AG08395 (cell line): Measurements from ENCODE around the gene FCGR2B.
"Not testable (repeated sequence)": the region's sequence is repeated elsewhere in the genome, so short reads cannot be mapped to it uniquely, and the experiment has no call there.

Experiments
- DNase-seq: peaks from one replicate; pipeline ENCODE4 v3.0.0; 2012; ENCODE audit warnings: mixed read lengths, low spot score

Gene FCGR2B

DNA sequence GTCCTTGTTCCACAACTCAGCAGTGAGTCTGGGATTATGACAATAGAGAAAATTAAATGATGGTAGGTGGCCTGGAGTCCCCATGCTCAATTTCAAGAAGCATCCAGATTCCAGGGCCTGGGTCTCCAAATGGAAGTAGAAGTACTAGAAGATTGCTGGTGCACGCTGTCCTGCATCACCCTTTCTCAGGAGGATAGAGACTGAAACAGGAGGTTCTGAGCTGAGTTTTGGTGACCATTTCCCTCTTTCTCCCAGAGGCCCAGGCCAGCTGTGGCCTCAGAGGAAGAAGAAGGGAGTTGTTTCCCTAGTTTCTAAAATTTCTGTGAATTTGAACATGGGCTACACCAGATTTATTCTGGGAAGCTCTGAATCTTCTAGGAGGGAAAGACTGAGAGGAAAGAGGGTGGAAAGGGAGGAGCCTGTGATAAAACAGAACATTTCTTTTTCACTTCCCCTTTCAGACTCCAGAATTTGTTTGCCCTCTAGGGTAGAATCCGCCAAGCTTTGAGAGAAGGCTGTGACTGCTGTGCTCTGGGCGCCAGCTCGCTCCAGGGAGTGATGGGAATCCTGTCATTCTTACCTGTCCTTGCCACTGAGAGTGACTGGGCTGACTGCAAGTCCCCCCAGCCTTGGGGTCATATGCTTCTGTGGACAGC is at the start of gene FCGR2B:
FCGR2B (plus strand) TSS at position 460 of the 656 bp plus-strand sequence; CDS start at position 559, 99 bp downstream.
- not testable (repeated sequence) for DNase-seq

DNA sequence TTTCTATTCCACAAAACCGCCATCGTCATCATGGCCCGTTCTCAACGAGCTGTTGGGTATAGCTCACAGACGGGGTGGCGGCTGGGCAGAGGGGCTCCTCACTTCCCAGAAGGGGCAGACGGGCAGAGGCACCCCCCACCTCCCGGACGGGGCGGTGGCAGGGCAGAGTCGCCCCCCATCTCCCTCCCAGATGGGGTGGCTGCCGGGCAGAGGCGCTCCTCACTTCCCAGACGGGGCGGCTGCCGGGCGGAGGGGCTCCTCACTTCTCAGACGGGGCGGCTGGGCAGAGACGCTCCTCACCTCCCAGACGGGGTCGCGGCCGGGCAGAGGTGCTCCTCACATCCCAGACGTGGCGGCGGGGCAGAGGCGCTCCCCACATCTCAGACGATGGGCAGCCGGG is 46.5 kb upstream of the FCGR2B start:
- not testable (repeated sequence) for DNase-seq

DNA sequence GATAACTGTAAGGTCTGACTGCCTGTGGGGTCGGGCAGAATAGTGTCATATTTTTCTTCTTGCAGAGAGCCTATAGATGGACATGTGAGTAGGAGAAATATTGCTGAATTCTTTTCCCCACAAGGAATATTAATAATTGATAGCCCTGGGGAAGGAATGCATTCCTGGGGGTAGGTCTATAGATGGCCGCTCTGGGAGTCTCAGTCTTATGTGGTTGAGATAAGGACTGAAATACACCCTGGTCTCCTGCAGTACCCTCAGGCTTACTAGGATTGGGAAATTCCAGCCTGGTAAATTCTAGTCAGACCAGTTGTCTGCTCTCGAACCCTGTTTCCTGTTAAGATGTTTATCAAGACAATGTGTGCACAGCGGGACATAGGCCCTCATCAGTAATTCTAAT is 44.4 kb upstream of the FCGR2B start:
- DNase-seq = not testable (repeated sequence)

DNA sequence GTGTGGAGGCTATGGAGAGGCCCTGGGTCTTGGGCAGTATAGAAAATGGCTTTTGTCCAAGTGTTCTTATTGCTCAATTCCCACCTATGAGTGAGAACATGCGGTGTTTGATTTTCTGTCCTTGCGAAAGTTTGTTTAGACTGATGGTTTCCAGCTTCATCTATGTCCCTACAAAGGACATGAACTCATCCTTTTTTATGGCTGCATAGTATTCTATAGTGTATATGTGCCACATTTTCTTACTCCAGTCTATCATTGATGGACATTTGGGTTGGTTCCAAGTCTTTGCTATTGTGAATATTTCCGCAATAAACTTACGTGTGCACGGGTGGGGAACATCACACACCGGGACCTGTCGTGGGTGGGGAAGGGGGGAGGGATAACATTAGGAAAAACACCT is 42.5 kb upstream of the FCGR2B start:
- not testable (repeated sequence) for DNase-seq

DNA sequence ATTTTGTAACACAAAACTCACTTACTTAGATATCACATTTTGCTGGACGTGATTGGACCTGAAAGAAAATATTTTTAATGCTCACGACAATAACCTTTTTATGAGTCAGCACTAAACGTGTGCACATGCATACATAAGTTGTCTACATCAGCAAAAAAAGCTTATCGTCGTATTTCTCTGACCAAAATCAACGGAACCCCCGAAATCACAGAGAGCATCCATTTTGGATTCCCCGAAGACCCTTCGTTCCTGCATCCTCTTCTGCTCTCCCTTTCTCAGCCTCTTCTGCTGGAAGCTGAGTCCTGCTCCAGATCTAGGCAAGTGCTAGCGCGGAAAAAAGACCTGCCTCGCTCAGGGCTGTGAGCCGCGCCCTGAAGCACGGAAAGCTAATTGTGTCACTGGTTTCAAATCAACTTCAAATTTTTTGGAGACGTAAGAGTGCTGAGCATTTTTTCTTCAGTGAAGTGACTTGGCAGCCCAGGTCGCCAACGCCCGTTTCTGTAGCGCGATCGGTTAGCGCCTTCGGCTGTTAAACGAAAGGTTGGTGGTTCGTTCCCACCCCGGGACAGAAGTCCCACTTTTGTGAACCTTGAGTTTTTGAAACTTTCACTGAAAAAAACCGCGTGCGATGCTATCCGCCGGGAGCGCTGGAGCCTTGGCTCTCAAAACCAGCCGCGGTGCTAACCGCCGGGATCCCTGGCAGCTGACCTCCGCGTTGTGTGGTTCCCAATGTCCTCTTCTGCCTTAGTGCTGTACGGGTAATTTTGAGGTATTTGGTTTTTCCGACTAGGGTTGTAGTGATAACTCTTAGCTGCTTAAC is 41.6 kb upstream of the FCGR2B start:
- DNase-seq = peak; percentile 60

DNA sequence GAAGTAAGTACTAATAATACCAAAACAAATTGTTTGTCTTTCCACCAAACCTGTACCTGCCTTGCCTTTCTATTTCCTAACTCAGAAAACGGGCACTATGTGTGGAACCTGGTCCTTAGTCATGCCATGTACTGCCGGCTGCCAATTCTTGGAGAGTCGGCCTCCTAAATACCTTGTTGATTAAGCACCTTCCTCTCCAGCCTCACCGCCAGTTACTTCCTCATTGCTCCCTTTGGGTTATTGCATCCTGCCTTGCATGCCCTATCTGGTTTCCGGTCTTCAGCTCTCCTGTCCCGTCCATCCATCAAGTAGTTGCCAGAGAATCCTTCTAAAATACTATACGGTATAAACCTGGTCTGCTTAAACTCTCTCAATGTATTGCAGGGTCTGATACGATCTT is 40.9 kb upstream of the FCGR2B start:
- not testable (repeated sequence) for DNase-seq

DNA sequence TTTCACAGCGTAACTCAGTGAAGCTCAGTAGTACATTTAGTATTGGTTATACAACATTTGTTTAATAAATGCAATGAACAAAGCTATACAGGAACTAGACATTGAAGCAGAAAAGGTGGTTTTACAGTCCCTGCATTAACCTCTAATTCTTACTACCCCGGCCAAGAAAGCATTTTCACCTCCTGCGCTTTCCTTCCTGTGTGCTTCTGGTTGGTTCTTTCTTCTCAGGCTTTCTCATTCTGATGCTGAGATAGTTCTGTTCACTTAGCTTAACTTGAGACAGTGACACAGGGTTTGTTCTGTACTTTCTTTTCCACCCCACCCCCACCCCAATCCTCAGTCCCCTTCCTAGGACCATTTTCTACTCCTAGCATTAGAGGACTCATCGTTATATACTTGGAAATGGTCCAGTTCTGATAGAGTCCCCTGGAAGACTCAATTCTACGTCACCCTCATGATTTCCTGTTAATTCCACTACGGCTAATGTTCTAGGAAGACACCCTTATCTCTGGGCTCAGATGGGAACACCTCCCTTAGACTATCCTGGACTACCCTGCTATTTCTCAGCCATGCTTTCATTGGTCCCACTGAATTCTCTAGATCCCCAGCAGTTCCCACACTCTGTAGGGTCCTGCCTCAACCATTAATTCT is 39.4 kb upstream of the FCGR2B start:
- DNase-seq = not testable (repeated sequence)

DNA sequence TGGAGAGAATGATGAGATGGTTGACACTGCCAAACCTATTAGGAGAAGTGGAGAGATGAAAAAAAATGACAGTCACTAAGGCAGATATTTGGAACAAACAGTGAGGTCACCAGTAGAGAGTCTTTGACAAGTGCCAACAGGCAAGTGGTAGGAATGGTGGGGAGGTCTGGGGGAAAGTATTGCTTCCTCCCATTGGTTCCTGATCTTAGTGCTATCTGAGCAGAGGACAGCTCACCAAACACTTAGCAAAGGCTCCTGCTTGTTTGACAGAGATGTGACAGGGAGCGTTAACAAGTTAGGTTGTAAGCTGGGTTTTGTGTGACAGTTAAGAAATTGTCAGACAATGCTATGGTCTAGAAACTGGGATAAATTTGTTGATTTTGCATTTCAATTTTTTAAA is 38.3 kb upstream of the FCGR2B start:
- not testable (repeated sequence) for DNase-seq

DNA sequence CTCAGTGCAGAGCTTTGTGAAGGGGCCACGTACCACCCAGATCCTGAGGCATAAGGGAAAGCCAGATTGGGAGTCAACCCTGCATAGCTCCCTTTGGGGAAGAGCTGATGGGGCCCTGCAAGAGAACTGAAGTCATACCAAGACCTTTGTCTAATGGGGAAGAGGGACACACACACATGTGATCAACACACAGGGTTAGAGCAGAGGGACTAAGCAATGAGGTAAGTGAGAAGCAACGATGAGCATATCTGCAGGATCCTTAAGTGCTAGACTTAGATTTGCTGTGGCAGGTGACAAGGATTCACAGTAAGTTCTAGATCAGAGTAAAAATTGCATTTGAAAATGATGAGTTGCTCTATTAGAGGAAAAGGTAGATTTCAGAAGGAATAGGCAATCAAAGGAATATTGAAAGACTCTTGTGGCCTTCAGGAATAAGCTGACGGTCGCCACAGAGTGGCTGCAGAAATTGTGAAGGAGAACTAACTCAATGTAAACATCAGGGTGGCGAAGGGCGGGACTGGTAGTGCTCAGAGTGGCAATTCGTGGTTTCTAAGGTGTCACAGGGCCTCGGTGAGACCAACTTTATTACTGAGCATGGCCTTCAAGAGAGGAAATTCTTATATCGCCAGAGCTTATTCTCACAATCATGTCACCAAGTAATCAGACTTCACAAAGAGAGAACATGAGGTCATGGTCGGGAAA is 36.3 kb upstream of the FCGR2B start:
- not testable (repeated sequence) for DNase-seq

DNA sequence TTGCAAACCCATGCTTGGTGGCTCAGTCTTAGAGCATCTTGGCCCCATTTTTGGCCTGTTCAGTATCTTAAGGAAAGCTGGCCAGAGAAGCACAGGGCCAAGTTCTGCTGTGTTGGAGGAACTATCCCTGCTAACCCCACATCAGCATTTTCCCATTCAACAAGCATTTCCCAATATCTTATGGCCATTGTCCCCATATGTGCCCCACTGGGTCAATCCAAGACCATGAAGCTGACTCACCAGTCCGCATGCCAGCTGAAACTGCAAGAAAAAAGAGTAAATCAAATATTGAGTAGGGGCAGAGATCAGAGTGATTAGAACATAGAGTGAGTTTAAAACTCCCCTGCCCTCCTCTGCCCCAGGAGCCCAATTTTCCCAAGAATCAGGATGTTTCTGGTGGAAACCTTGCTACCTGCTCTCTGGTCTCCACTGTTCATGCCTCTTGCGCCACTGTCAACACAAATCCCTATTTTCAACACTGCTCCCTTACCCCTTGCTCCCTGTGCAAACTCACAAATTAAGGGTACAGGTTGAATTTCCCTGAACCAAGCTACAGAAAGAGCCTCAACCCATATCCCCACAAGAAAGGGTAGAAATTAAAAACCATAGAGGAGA is 32.7 kb upstream of the FCGR2B start:
- DNase-seq = not testable (repeated sequence)

DNA sequence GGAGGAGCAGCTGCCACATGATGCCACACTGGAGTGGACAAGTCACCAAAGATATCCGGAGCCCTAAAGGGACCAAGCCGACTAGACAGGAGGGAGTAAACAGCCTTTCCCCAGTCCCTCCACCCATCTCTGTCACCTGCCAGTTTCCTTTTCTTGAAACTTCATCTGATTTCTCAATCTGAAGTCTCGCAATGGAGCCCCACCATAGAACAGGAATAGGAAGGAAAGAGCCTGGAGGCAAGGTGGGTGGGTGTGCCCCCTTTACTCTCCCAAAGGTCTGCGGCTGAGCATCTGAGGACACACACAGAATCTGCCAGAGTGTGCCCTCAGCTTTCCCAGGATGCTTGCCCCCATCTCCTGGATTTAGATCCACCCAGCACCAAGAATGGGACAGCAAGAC is 31.9 kb upstream of the FCGR2B start, which contains the start of gene FCGR3B:
FCGR3B (minus strand) TSS at position 101 of the 400 bp plus-strand sequence; CDS start at position 19, 82 bp downstream.
- no peak for DNase-seq

DNA sequence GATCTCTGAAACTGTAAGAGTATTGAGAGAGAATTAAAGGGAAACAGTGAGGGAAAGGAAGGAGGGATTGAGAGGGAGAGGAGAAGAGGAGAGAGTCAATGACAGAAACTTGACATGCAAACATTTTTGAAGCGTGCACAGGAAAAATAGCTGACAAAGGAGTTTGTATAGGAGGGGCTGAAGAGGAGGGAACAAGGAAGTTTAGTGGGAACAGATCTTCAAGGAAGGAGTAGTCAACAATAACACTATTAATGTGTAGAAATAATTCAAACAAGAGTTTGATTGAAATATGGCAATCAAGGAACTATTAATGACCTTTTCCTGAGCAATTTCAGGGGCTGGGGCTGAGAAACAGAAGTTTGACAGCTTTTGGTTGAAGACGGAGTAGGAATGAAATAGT is 27.9 kb upstream of the FCGR2B start:
- not testable (repeated sequence) for DNase-seq

DNA sequence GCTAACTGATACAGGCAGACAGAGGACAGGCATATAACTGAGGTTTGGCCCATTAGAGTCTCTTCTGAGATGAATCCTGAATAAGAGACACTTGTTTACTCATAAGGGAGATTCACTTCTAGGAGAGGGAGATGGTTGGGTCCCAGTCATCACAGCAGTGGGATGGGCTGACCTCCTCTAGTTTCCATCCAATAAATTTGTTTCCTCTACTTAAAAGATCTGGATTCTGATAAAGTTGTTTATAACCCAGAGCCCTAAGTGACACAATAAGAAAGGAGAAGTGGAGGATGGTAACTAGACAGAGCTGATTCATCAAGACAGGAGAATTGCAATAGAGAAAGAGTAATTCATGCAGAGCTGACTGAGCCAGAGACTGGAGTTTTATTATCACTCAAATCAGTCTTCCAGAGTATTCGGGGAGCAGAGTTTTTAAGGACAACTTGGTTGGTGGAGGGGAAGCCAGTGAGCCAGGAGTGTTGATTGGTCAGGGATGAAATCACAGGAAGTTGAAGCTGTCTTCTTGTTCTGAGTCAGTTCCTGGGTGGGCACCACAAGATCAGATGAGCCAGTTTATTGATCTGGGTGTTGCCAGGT is 26.7 kb upstream of the FCGR2B start:
- not testable (repeated sequence) for DNase-seq

DNA sequence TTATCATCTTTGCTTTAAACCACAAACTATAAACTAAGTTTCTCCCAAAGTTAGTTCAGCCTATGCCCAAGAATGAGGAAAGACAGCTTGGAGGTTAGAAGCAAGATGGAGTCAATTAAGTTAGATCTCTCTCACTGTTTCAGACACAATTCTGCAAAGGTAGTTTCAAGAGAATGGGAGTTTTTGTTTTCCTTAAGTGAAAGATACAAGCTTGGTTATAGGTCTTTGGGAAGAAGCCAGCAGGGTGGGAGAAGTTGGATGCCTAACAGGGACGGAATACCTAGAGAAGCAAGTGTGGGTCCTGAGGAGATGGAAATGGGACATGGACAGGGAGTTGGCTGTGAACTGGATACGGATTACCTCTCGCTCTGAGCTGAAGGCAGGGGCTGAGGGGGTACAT is 26.0 kb upstream of the FCGR2B start:
- DNase-seq = not testable (repeated sequence)

DNA sequence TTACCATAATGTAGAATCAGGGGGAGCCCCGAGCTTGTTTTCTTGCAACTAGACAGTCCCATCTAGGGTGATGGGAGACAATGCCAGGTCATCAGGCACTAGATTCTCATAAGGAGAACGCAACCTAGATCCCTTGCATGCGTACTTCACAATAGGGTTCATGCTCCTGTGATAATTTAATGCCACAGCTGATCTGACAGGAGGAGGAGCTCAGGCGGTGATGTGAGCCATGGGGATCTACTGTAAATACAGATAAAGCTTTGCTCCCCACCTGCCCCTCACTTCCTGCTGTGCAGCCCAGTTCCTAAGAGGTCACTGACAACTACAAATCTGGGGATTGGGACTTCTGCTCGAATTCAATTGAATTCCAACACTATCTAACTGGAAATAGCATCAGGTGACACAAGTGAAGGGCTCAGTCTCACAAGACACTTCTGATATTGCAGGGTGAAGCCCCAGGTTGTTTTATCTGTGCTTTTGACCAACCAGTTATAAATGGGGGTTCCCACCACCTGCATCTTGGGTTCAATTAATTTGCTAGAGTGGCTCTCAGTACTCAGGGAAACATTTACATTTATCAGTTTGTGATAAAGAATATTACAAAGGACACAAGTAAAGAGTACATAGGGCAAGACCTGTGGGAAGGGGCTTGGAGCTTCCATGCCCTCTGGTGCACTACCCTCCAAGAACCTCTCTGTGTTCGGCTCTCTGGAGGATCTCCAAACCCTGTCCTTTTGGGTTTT is 24.5 kb upstream of the FCGR2B start:
- DNase-seq = not testable (repeated sequence)

DNA sequence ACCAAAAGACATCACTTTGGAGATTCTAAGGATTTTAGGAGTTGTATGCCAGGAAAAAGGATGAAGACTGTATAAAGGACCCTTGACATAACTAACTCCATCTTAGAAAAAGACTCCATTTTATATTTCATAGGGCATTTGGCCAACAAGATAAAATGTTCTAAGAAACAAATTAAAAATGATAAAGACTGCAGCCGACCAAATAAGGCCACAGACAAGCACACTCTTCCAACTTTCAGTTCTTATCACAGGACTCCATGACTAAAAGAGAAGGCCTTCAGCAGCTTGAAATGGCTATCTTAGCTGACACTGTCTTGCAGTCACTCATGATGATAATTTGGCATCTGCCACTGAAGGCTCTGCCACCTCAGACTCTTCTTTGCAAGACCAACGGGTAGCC is 23.7 kb upstream of the FCGR2B start:
- DNase-seq = not testable (repeated sequence)

DNA sequence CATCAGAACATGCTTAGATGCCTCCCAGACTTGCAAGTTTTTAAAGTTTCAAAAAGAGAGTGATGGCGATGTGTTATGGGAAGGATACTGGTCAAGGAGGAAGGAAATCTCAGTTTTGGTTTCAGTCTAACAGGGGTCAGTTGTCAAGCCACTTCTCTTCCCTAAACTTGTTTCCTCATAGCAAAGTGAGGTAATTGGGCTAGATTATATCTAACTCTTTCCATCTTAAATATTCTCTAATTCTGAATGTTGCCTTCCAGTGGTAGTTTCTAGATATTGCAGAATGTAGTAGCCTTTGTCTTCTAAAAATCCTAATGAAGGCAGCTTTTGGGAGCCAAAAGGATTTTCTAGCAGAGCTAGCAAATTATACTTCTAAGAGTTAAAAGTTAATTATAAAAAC is 20.2 kb upstream of the FCGR2B start:
- not testable (repeated sequence) for DNase-seq

DNA sequence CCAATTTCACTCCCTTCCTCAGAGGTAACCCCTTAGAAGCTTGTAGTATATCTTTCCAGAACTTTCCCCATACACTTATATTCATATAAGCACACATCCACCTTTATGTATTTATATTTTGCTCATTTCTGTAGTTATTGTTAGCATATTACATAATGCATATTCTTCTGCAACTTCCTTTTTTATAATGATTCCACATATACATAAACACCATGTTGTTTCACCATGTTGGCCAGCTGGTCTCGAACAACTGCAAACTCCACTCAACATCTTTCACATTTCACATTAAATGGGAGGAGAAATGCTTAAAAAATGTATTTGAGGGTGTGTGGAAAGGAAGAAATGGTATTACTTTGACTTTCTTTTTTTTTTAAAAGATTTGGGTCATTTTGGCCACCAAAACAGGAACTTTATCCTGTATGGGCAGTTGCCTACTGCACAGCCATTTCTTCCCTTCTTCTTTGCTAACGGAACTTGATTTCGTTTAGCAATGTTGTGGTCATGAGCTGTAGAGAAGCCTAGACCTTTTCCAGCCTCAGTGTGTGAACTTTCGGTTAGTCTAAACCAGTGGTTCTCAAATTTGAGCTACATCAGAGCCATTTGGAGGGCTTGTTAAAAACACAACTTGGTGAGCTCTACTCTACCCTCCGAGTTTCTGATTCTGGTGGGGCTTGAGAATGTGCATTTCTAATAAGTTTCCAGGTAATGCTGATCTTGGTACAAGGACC is 19.3 kb upstream of the FCGR2B start:
- DNase-seq = not testable (repeated sequence)

DNA sequence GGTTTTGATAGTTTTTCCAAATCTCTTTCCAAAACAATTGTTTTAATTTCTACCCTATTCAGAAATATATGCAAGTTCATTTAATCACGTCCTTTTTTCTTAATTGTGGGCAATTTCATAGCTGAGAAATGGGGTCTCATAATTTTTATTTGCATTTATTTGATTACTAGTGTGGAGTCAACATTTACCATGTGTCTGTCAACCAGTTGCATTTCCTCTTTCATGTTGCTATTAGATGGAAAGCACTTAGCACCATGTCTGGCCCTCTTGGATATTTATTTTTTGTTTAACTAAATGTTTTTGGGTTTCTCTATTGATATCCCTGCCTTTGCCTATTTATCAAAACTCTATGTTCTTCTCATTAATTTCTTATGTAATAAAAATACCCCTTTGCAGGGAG is 18.1 kb upstream of the FCGR2B start:
- not testable (repeated sequence) for DNase-seq
